GM18868 (cell line): Measurements from ENCODE around the gene NEK5.

Experiments used
- ATAC-seq: cut with Tn5 transposase; IDR thresholded peaks from one replicate; pipeline ENCODE4 v1.9.1; 2021; ENCODE audit warnings: mild to moderate bottlenecking, moderate library complexity; ENCODE audit not compliant: unreplicated experiment

The NEK5 gene

DNA sequence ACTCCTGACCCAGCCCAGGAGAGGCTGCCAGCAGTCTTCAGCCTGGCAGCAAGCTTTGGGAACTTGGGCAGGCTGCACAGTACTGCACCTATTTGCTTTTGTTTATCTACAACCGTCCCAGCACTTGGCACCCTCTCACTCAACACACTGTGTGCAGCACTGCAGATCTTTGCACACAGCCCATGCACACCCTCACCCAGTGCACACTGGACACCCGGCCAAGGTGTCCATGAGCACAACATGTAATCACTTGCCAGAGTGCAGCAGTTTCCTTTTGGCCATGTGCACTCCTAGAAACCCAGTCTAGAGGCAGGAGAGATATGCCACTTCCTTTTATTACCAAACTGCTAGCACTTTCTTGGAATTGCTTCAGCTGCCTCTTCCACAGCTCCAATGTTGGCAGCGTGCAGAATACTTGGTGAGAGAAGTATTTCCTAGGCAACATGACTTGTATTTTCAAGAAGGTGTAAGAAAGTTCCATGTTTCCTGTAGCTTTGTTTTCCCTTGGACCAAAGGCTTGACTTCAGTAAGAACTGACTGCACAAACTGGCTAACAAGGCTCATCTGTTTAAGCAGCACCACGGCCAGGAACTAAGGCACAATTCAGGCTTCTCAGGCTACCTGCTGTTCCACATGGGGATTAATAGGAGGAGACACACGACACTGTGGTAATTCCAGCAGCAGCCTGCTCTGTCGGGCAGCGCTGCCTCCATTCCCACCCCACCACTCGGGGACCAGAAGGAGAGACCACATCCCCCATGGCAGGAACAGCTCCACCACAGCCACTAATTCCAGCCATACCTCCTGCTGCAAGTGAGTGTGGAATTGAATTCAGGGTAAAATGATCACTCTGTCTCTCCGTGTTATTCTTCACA is 133.0 kb downstream of the NEK5 start:
- no peak for ATAC-seq

DNA sequence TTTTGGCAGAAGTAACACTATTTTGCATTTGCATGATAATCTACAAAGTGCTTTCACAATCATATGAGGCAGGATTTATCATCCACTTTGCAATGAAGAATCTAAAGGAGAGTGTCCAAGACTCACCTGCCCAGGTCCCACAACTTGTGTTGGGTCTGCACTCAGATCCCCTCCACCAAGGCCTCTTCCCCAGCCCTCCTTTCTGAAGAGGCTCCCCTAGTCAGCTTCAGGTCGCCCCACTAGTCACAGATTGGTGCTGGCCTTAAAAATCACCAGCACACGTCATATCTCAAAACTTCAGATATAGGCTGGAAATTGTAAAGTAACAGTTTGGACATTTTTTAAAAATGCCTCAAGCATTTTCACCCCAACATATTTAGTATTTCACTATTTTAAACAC is 135.2 kb downstream of the NEK5 start:
- ATAC-seq: no peak

DNA sequence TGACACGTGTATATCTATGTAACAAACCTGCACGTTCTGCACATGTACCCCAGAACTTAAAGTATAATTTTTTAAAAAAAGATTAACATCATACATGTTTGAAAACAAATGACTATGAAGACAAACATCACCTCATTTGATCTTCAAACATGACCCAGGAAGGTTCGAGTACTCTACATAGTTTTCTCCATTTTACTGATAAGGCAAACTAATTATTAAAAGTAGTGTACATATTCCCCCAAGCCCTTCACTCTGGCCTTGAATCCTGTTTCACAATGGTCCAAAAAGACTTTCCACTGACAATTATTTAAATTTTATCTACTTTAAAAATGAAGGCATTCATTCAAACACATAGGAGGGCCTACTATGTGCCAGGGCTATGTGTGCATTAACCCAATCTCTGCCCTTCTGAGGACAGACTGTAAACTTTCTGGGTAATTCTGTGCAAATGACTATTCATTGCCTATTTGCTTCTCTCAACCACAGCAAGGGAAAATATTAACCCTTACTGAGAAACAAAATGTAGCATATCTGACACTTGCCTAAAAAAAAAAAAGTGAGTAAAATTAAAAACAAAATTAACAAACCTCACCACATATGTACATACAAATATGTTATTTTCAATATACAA is 139.8 kb downstream of the NEK5 start:
- no peak for ATAC-seq
